Esophagus muscularis mucosa (tissue), 3 donors: ENCODE data around the gene FCHO2.

Experiments
- POLR2A ChIP-seq: fragments of 450-650 bp; IDR thresholded peaks from one replicate; pipeline ENCODE4 v1.6.1; 2017; ENCODE audit warnings: antibody characterized with exemption, moderate library complexity, mild to moderate bottlenecking, low read depth
- POLR2AphosphoS5 ChIP-seq, 2 donors: sonication (generic); formaldehyde crosslinking; IDR thresholded peaks; one replicate each; pipeline ENCODE4 v1.6.1; 2017; ENCODE audit warnings: antibody characterized with exemption in 2 of 2
- TF ChIP-seq, protein P1 (sequence below), 3 experiments: fragments of 200-600 bp in 2 of 3; fragments of 450-650 bp in 1 of 3; sonication (generic) in 2 of 3; IDR thresholded peaks; one replicate each; pipeline ENCODE4 v1.5.1; 2017 to 2019; ENCODE audit warnings: antibody characterized with exemption in 3 of 3, mild to moderate bottlenecking in 2 of 3, moderate library complexity in 1 of 3

DNA sequence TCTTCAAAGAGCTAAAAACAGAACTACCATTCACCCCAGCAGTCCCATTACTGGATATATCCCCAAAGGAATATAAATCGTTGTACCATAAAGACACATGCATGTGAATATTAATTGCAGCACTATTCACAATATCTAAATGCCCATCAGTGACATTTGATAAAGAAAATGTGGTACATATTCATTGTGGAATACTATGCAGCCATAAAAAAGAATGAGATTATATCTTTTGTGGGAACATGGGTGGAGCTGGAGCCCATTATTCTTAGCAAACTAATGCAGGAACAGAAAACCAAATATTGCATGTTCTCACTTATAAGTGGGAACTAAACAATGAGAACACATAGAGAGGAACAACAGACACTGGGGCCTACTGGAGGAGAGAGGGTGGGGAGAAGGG lies 38.7 kb downstream of the FCHO2 start:
- TF ChIP-seq POLR2A (no peak), POLR2AphosphoS5 (IDR thresholded peaks at IDR 0.05) (no peak)
- TF ChIP-seq, protein P1, sequence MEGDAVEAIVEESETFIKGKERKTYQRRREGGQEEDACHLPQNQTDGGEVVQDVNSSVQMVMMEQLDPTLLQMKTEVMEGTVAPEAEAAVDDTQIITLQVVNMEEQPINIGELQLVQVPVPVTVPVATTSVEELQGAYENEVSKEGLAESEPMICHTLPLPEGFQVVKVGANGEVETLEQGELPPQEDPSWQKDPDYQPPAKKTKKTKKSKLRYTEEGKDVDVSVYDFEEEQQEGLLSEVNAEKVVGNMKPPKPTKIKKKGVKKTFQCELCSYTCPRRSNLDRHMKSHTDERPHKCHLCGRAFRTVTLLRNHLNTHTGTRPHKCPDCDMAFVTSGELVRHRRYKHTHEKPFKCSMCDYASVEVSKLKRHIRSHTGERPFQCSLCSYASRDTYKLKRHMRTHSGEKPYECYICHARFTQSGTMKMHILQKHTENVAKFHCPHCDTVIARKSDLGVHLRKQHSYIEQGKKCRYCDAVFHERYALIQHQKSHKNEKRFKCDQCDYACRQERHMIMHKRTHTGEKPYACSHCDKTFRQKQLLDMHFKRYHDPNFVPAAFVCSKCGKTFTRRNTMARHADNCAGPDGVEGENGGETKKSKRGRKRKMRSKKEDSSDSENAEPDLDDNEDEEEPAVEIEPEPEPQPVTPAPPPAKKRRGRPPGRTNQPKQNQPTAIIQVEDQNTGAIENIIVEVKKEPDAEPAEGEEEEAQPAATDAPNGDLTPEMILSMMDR (IDR thresholded peaks at IDR 0.05): no peak
